Measurements from ENCODE around the gene SPARC. TPM values are rescaled to one million over a fixed set of nuclear protein-coding genes. Genes with fewer than 3 reads are reported as not detected.

SPARC gene
- total RNA-seq, 1 donor from 2014 or later, result 1,214 TPM

DNA sequence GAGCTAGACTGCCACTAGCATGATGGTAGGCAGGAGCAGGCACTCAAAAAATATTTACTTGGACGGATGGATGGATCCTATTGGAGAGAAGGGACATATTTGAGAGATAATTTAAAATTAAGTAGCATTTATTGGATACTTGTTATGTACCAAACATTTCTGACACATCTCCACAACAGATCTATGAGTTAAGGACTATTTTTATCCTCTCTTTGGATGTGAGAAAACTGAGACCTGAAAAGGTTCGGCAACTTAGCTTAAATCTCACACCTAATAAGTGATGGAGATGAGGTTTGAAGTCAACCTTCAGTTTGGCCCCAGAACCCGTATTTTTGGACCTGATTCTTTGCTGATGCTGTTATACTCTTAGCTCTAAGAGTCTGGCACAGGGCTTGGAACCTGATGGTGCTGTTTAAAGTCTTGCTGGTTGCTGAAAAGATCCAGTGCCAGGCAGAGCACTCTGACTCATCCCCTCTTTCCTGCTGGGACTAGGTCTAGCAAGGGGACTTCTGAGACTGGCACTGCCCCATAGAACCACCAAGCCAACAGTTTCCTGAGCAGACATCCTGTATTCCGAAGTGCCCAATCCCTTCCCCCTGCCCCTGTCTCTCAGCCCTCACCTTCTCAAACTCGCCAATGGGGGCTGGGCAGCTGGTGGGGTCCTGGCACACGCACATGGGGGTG lies 15.6 kb downstream of the SPARC start:
- H3K36me3 Mint-ChIP-seq (ENCODE audit: low read depth, unreplicated experiment), result peaks cover 47% of the 10 kb centered on the region
- no peak for DNase-seq (ENCODE audit: low spot score)
- H3K27me3 Mint-ChIP-seq (ENCODE audit: unreplicated experiment), result peaks cover 1% of the 10 kb centered on the region
- no peak overlapping the region for H3K4me3 Mint-ChIP-seq (ENCODE audit: unreplicated experiment)
- H3K9me3 Mint-ChIP-seq (ENCODE audit: unreplicated experiment), result no peaks in the 10 kb centered on the region
- no peak for TF ChIP-seq CTCF (IDR thresholded peaks at IDR 0.05; ENCODE audit: unreplicated experiment)
- peaks cover 45% of the 10 kb centered on the region for H3K4me1 Mint-ChIP-seq (ENCODE audit: unreplicated experiment)
- no peak overlapping the region for H3K27ac Mint-ChIP-seq (ENCODE audit: unreplicated experiment)

- H3K4me3 Mint-ChIP-seq (ENCODE audit: unreplicated experiment), result no peak overlapping the region
- DNase-seq (ENCODE audit: low spot score), result no peak
- no peak for TF ChIP-seq CTCF (IDR thresholded peaks at IDR 0.05; ENCODE audit: unreplicated experiment)
- H3K4me1 Mint-ChIP-seq (ENCODE audit: unreplicated experiment), result peaks cover 43% of the 10 kb centered on the region
- H3K9me3 Mint-ChIP-seq (ENCODE audit: unreplicated experiment), result no peaks in the 10 kb centered on the region
- peaks cover 49% of the 10 kb centered on the region for H3K36me3 Mint-ChIP-seq (ENCODE audit: low read depth, unreplicated experiment)
- no peak overlapping the region for H3K27ac Mint-ChIP-seq (ENCODE audit: unreplicated experiment)
- peaks cover 3% of the 10 kb centered on the region for H3K27me3 Mint-ChIP-seq (ENCODE audit: unreplicated experiment)
These were observed 16.5 kb downstream of the SPARC start for GRCh38 chr5:151670083-151670686.

DNA sequence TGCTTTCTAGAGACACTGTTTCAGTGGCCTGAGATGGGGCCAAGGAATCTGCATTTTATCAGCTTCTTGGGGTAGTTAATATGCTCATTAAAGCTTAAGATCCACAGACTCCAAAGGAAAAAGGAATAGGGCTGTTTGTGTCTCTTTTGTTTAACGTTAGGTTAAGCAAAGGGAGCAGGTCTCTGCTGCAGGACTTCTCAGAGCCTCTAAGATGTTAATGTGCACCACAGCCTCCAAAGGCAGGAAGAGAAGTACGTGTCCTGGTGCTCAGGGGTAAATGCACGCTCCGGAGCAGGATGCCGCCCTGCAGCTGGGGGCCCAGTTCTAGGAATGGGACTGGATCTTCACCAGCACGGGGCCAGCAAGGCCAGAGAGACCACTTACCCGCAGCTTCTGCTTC lies 19.6 kb downstream of the SPARC start:
- no peak overlapping the region for H3K27ac Mint-ChIP-seq (ENCODE audit: unreplicated experiment)
- peaks cover 34% of the 10 kb centered on the region for H3K4me1 Mint-ChIP-seq (ENCODE audit: unreplicated experiment)
- peaks cover 15% of the 10 kb centered on the region for H3K27me3 Mint-ChIP-seq (ENCODE audit: unreplicated experiment)
- TF ChIP-seq CTCF (IDR thresholded peaks at IDR 0.05; ENCODE audit: unreplicated experiment), result no peak
- H3K9me3 Mint-ChIP-seq (ENCODE audit: unreplicated experiment), result no peaks in the 10 kb centered on the region
- no peak for DNase-seq (ENCODE audit: low spot score)
- H3K4me3 Mint-ChIP-seq (ENCODE audit: unreplicated experiment), result no peak overlapping the region
- peaks cover 54% of the 10 kb centered on the region for H3K36me3 Mint-ChIP-seq (ENCODE audit: low read depth, unreplicated experiment)

- peaks cover 15% of the 10 kb centered on the region for H3K27me3 Mint-ChIP-seq (ENCODE audit: unreplicated experiment)
- H3K27ac Mint-ChIP-seq (ENCODE audit: unreplicated experiment), result peak overlapping the region; percentile 36
- peaks cover 26% of the 10 kb centered on the region for H3K4me1 Mint-ChIP-seq (ENCODE audit: unreplicated experiment)
- H3K36me3 Mint-ChIP-seq (ENCODE audit: low read depth, unreplicated experiment), result peaks cover 55% of the 10 kb centered on the region
- no peak for DNase-seq (ENCODE audit: low spot score)
- no peak for TF ChIP-seq CTCF (IDR thresholded peaks at IDR 0.05; ENCODE audit: unreplicated experiment)
- H3K4me3 Mint-ChIP-seq (ENCODE audit: unreplicated experiment), result peak overlapping the region; percentile 65
- no peaks in the 10 kb centered on the region for H3K9me3 Mint-ChIP-seq (ENCODE audit: unreplicated experiment)
These were observed 21.1 kb downstream of the SPARC start for GRCh38 chr5:151665613-151666012.
